Fibroblast of skin of right quadriceps (primary cell): ENCODE data around the gene PPP1R1B.
A peak's percentile ranks its signal among the peaks of the same experiment; 100 is the strongest.
"Not testable (repeated sequence)": the region's sequence is repeated elsewhere in the genome, so short reads cannot be mapped to it uniquely, and the experiment has no call there.

Experiments
- DNase-seq: peaks from one replicate; pipeline ENCODE4 v3.0.0-alpha.2; 2013

Gene PPP1R1B

GRCh38 chr17:39626171-39627046, at the start of gene PPP1R1B:
PPP1R1B (plus strand) TSS chr17:39626952; CDS start chr17:39627393, 441 bp downstream.
- no peak for DNase-seq

DNA sequence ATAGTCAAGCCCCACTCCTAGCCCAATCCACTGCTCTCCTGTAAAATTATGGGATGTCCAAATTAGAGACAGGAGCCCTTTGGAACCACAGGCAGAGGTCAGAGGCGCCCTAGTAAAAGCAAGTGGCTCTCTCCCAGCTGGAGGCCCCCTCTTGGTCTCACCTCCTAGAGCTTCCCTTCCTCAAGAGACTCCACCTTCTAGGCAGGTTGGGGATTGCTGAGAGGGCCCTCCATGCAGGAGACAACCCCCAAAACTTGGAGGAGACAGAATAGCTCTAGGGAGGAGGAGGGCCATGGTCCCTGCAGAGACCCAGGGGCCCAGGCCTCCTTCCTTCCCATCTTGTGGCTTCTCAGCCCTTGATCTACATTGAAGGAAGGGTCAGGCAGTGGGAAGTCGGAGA, 48.5 kb upstream of the PPP1R1B start:
- DNase-seq: no peak

GRCh38 chr17:39579318-39580081, 47.3 kb upstream of the PPP1R1B start:
- no peak for DNase-seq

DNA sequence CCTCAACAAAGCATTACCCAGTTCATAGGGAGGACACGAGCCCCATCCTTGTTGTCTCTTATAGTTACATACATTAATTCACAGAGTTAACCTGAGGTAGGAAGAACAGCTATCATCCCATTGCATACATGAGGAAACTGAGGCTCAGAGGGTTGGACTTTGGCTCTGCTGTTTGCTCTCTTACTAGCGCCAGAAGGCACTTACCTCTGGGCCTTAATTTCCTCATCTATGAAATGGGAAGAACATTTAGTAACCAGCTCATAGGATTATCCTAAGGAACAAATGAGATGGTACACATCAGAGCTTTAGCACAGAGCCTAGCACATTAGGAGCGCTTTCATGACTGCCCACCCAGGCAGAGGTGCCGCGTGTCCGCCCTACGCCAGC, 46.7 kb upstream of the PPP1R1B start:
- no peak for DNase-seq

DNA sequence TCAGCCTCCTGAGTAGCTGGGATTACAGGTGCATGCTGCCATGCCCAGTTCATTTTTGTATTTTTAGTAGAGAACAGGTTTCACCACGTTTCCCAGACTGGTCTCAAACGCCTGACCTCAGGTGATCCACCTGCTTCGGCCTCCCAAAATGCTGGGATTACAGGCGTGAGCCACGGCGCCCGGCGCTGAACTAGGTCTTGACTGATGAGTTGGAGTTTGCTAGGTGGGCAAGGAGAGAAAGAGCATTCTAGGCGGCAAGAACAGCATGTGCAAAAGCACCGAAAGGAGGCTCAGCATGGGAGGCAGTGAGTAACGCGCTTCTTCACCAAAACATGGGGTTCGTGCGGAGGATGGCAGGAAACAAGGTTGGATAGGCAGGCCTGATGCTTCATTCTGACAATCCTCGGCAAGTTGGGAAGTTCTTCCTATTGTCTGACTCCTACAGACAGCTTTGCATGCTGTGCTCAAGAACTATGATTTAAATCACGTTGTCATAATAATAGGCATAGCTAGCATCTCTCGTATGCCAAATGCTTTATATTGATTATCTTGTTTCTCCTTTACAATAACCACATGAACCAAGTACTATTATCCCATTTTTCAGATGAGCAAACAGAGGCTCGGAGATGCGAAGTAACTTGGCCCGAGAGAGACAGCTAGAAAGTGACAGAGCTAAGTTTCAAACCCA, 45.5 kb upstream of the PPP1R1B start:
- DNase-seq: no peak

DNA sequence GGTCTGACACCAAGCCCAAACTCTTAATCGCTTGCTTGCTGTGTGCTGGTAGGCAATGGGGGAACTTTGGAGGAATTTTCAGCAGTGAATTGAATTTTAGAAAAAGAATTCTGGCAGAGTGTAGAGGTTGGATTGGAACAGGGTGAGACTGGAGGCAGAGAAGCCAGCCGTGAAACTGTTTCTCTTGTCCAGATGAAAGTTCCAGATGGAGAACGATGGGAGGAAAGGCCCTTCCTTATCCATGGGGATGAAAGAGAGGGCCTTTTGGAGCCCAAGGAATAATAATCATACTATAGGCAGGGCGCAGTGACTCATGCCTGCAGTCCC, 45.0 kb upstream of the PPP1R1B start:
- no peak for DNase-seq

DNA sequence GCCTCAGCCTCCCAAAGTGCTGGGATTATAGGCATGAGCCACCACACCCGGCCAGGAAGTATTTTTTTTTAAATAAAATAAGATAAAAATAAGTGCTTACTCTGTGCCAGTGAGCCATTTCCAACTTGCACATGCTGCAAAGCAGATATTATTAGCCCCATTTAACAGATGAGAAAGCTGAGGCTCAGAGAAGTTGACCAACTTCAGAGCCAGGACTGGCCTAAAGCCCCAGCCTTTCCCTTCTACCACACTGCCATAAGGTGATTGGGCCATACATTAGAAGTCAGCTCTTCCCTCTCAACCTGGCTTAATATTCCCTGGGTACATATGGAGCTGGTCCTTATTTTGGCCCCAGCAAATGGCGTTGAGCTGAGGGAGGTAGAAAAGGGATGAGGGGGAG, 44.1 kb upstream of the PPP1R1B start:
- DNase-seq: no peak

DNA sequence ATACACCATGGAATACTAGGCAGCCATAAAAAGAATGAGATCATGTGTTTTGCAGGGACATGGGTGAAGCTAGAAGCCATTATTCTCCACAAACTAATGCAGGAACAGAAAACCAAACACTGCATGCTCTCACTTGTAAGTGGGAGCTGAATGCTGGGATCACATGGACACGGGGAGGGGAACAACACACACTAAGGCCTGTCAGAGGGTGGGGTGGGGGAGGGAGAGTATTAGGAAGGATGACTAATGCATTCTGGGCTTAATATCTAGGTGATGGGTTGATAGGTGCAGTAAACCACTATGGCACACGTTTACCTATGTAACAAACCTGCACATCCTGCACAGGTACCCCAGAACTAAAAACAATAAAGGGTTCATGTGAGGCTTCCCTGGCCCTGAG, 36.6 kb upstream of the PPP1R1B start:
- DNase-seq: not testable (repeated sequence)

DNA sequence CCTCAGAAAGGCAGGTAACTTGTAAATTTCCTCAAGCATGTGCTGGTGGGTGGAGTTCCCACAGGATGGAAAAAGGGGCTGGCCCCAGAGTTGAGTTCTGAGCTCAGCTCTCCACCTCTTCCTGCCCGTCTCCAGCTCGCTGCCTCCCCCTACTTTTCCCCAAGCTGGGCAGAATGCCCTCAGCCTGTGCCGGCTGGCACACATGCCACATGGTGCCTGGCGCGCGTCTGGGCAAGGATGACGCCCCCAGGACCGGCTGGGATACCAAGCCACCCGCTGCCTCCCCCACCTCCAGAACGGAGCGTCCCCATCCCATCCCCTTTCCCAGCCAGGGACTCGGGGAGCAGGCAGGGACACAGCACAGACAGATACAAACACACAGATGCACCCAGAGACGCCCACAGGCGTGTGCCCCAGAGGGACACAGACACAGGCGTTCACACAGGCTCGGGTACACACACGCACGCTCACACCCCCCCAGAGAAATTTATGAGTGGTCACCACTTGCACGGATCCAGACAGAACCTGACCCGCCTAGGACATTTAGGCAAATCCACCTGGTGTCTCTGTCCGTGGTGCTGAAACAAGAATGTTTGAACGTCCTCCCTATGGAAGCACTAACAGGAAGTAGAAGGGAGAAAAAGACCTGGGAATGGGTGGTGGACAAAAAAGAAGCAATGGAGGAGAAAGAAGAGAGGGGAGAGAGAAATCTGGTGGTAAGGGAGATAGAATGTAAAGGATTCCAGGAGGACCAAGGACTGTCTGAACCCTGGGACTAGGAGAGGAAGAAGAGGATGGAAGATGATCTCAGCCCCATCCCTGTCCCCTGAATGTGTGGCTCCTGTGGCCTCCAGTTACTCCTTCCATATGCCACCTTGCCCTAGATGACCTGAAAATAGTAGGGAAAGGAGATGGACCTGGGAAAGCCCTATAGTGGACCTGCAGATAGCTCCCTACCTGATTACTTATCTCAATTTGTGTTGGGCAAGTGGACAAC, 34.5 kb upstream of the PPP1R1B start:
- peak; percentile 42 for DNase-seq

DNA sequence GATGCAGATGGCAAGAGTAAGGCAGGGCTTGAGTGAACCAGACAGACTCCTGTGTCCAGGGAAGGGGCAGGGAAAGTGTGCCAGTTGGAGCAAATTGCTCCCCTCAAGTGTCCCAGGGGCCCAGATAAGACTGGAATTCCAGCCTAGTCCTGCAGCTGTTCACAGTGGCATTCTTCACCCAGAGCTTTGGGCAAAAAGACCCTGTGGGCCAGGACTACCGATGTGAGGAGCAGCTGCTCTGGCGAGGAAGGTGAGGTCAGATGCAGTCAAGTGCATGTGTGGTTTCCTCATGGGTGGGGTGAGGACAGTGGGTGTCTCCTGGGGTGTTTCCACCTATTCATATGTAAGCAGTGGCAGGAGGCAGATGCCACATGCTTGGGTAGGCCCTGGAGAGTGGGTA, 33.4 kb upstream of the PPP1R1B start:
- no peak for DNase-seq

GRCh38 chr17:39595294-39595693, 31.5 kb upstream of the PPP1R1B start:
- DNase-seq: no peak

GRCh38 chr17:39595928-39596510, 30.7 kb upstream of the PPP1R1B start:
- no peak for DNase-seq

GRCh38 chr17:39596543-39597267, 30.0 kb upstream of the PPP1R1B start:
- DNase-seq: no peak

GRCh38 chr17:39597372-39598046, 29.2 kb upstream of the PPP1R1B start:
- no peak for DNase-seq

- no peak for DNase-seq
Measured at GRCh38 chr17:39598047-39598481, 28.7 kb upstream of the PPP1R1B start.

GRCh38 chr17:39598630-39599003, 28.1 kb upstream of the PPP1R1B start:
- DNase-seq: no peak

DNA sequence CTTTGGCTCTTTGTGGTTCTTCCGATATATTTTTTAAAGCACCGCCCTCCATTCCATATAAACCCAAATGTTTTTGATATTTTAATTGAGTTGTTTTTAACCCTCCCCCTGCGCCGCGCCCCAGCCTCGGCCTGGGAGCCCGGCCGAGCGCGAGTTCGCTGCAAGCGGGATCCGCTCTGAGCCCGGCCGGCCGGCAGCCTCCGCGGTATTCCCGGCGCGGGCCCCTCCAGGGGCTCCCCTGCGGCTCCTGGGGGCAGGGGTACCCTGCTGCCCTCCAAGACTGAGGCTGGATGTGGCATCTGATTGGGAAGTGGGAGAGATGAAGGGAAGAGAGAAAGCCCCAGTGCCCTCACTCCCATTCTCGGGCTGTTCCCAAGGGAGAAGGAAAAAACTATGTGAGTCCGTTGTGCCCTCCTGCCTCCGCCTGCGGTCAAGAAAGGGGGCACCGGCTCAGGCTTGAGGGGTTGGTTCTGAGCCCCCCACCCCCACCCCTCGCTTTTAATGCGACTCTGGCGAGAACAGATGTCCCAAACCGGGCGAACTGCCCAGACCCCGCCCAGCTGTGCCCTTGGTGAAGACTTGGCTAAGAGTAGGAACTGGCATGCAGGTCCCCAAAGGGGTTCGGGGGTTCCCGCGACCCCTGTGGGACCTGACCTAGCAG, 27.6 kb upstream of the PPP1R1B start:
- DNase-seq: no peak

DNA sequence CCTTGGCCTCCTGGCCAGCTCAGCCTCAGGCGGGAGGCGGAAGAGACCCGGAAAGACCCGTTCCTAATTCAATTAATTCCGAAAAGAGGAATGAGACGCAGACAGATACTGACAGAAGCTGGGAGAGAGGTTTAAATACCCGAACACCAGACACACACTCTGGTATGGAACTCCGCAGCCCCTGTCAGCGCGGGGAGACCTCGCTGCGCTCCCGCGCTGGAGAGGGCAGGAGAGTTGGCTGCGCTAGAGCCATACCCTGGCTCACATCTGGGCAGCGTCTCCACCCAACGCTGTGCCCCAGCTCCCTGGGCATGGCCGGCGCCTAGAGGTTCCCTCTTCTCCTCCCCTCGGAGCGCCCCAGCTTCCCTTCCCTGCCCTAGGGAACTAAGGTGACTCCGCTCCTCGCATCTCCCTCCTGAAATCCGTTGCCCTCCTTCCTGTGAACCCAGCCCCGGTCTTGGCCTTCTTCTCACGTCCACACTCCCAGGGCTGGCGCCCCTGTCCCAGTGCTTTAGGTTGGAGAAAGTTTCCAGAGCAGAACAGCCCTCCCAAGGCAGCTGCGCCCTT, 27.0 kb upstream of the PPP1R1B start:
- no peak for DNase-seq

DNA sequence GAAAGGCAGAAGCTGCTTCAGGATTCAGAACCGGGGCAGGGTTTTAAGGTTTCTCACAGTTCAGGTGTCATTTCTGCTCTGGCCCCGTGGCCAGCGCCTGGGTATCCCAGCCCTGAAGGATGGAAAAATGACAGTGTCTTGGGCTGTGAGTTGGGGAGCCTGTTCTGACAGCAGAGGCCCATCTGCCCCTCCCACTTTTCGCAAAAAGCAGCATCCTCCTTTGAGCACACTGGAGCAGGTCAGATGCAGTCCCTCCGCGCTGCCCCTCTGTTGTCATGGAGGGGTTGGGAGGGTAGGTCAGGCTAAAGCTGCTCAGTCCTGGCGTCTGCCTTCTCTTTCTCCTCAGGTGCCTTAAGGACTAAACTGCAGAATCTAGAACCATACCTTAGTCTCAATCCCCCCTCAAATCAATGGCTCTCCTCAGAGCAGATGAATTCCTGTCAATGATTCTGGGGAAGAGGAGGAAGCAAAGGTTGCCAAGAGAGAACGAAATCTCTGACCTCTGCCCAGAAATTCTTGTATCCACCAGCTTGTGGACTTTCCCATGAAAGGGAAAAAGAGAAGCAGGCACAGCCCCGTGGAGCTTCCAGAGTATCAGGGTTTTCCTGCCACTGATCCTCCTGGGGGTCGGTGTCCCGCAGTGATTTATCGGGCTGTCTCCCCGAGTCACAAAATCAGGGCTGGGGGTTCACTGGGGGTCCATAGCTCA, 26.3 kb upstream of the PPP1R1B start:
- DNase-seq: no peak
